GM19023 (cell line): ENCODE measurements around the gene VIM.
A peak's percentile ranks its signal among the peaks of the same experiment; 100 is the strongest.
"Not testable (repeated sequence)": the region's sequence is repeated elsewhere in the genome, so short reads cannot be mapped to it uniquely, and the experiment has no call there.

Experiments used
- ATAC-seq: cut with Tn5 transposase; IDR thresholded peaks from one replicate; pipeline ENCODE4 v1.9.1; 2021; ENCODE audit warnings: mild to moderate bottlenecking, moderate library complexity; ENCODE audit not compliant: unreplicated experiment

Gene VIM

GRCh38 chr10:17255512-17255911 lies 27.5 kb downstream of the VIM start:
- no peak for ATAC-seq

DNA sequence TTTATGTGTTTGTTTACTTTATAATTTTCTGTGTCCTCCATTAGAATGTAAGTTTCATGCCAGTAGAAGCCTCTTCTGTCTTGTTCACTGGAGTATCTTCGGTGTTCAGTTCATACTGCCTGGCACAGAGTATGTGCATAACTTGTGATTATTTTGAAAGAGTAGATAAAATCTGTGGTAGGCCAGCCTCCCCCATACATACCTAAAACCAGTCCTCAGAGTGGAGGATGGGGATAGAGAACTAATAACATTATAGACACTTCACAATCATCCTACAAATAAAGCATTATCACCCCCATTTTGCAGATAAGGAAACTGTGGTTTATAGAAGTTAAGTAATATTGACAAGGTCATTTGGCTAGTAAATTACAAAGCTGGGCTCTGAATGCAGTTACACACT lies 28.0 kb downstream of the VIM start:
- no peak for ATAC-seq

- no peak for ATAC-seq
These were observed 28.6 kb downstream of the VIM start for GRCh38 chr10:17256627-17257026.

- ATAC-seq = peak; percentile 52
These were observed 29.7 kb downstream of the VIM start for GRCh38 chr10:17257466-17258321.

DNA sequence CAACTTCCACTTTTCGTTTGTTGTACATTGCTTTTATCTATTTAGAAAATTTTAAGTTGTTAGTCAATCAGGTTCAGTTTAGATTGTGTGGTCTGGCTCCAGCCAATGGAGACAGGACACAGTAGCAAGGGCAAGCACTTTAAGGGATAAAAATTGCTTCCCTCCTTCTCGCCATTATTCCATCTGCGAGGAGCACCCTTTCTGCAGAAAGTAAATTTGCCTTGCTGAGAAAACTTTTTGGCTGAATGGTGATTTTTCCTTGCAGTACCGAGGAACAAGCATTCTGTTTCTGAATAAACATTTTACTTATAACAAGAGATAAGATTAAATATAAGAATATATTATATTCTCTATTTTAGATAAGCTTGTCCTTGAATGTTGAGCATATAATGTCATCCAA lies 34.5 kb downstream of the VIM start:
- ATAC-seq = no peak

DNA sequence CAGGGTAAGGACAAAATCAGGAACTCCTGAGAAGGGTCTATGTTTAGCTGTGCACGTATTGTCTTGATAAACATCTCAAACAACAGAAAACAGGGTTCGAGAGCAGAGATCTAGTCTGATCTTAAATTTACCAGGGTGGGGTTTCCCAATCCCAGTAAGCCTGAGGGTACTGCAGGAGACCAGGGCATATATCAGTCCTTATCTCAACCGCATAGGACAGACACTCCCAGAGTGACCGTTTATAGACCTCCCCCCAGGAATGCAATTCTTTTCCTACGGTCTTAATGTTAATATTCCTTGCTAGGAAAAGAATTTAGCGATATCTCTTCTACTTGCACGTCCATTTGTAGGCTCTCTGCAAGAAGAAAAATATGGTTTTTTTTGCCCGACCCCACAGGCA lies 35.5 kb downstream of the VIM start:
- ATAC-seq = no peak

GRCh38 chr10:17265468-17265867 lies 37.4 kb downstream of the VIM start:
- no peak for ATAC-seq

DNA sequence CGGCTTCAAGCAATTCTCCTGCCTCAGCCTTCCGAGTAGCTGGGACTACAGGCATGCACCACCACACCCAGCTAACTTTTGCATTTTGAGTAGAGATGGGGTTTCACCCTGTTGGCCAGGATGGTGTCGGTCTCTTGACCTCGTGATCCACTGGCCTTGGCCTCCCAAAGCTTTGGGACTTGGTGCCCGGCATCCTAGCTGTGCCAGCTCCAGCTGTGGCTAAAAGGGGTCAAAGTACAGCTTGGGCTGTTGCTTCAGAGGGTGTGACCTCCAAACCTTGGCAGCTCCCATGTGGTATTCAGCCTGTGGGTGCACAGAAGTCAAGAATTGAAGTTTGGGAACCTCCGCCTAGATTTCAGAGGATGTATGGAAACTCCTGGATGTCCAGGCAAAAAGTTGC lies 38.5 kb downstream of the VIM start:
- not testable (repeated sequence) for ATAC-seq

DNA sequence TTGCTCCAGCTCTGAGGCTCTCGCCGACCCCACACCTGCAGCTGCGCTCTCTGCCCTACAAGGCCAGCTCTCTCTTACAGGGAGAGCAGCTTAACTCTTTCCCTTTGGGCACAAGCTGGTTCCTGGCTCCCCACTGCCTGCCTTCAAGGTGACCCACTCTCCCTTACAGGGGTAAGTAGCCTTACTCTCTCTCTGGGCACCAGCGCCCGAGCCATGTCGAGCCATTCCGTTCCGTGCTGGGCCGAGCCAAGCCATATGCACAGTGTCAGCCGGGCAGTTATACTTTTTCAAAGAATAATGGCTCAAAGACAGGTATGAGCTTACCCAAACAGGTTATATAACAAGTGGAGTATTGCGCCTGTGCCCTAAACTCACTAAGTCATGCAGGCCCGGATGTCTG lies 44.6 kb downstream of the VIM start:
- ATAC-seq = no peak

- ATAC-seq = no peak
These were observed 45.4 kb downstream of the VIM start for GRCh38 chr10:17273403-17273802.

DNA sequence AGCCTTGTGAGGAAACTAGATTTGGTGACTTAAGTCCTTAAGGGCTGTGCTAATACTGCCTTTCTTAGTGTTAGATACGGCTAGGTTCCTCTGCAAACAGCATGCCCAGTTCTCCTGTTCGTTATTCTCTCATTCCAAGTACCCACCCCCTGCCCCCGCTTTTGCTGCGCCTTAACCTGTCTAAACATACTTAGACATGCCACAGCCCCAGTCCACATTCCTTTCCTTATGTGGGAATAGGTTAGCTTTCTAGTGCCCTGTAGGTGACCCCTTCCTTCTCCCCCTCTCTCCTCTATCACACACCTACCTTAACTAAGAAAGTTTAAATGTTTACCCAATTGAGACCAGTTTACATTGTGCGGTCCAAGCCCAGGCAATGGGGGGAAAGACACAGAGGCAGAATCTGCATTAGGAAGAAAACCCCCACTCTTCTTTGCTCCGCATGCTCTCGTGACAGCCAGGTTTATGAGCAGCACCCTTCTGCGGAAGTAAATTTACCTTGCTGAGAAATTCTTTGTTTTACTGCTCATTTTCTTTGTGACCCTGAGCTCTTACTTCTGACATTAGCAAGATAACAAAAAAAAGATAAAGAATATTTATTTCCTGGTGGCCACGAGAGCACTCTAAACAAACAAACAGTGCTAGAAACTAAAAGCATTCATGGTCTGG lies 48.8 kb downstream of the VIM start:
- no peak for ATAC-seq

DNA sequence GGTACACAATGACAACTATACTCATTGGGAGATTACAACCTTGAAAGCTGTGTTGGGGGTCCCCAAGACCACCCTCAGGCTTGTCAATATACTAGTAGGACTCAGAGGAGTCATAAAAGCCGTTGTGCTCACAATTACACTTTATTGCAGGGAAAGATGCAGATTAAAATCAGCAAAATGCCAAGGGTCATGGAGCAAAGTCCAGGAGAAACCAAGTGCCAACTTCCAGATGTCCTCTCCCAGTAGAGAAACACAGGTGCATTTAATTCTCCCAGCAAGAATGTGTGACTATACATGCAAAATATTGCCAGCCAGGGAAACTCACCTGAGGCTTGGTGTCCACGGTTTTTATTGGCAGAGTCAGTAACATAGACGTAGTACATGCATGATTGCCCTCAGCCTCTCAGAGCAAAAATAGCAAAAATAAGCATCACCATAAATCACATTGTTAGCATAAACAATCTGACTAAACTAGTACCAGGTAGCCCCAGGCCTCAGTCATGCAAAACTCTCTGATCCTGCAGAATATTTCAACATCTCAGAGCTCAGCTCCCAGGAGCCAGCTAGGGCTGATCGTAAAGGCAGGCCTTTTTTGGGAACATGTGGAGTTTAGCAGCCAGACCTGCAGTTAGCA lies 50.7 kb downstream of the VIM start:
- no peak for ATAC-seq

GRCh38 chr10:17282311-17282710 lies 54.3 kb downstream of the VIM start:
- no peak for ATAC-seq

DNA sequence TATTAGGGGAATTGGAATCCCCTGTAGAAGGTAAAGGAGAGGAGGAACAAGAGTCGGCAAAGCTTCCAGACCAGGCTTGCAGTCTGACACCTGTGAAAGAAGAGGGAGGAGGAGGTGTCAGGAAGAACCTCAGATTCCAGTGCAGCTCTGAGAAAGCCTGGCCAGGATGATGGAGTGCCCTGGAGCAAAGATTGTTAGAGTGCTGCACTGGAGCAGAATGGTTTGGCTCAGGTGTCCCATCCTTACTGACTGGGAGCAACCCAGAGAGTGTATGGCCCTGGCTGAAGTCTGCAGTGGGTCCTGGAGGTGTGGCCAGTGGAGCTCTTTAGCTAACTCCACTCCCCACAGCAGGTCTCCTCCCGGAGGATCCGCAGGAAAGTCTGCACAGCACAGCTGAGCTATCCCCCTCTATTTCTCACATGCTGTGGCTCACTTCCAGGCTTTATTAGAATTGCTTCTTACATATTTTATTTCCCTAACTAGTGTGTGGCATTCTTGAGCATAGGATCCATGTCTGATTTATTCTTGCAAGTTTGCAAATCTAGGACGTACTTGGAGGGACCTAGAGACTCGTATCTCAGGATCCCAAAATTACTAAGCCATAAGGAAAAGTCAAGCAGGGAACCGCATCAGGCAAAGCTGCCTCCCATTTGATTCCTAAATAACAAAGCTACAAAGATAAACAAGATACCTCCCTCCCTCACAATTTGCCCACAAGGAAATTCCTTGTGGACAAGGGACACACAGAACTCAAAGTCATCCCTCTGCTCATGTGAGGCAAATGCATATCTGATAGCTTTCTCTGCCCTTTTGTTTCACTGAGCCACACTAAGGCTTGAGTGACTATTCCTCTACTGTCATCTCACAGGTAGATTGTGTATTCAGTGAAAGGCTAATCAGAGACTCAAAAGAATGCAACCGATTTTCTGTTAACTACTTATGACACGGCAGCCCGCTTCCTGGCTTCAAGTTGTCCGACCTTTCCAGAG lies 58.8 kb downstream of the VIM start:
- ATAC-seq = no peak
